Breast epithelium (tissue), 3 donors: ENCODE results near the gene AP2A1.

Experiments used
- POLR2A ChIP-seq: fragments of 450-650 bp; IDR thresholded peaks from one replicate; pipeline ENCODE4 v1.6.1; 2016; ENCODE audit warnings: antibody characterized with exemption, mild to moderate bottlenecking, moderate library complexity
- TF ChIP-seq, protein P1 (sequence below), 3 donors: fragments of 450-650 bp; IDR thresholded peaks; one replicate each; pipeline ENCODE4 v1.5.1; 2016 to 2017; ENCODE audit warnings: antibody characterized with exemption in 3 of 3, mild to moderate bottlenecking in 3 of 3, moderate library complexity in 3 of 3

DNA sequence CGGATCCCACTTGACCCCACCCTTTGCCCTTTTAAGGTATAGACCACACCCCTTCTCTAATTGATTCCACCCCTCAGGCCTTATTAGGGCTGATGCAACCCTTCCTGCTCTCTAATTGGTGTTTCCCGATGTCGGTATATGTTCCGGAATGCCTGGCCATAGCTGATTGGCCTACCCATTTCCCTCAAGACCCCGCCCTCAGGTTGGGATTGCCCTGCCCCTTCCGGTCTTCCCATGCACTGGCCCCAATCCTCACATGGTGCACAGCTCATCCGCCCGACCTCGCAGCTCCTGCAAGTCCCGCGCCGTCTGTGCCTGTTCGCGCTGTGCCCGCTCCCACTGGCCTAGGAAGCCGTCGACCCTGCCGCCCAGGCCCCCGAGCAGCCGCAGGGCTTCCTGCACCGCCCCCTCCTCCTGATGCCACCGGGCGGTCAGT, 21.8 kb upstream of the AP2A1 start:
- TF ChIP-seq, protein P1, sequence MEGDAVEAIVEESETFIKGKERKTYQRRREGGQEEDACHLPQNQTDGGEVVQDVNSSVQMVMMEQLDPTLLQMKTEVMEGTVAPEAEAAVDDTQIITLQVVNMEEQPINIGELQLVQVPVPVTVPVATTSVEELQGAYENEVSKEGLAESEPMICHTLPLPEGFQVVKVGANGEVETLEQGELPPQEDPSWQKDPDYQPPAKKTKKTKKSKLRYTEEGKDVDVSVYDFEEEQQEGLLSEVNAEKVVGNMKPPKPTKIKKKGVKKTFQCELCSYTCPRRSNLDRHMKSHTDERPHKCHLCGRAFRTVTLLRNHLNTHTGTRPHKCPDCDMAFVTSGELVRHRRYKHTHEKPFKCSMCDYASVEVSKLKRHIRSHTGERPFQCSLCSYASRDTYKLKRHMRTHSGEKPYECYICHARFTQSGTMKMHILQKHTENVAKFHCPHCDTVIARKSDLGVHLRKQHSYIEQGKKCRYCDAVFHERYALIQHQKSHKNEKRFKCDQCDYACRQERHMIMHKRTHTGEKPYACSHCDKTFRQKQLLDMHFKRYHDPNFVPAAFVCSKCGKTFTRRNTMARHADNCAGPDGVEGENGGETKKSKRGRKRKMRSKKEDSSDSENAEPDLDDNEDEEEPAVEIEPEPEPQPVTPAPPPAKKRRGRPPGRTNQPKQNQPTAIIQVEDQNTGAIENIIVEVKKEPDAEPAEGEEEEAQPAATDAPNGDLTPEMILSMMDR (IDR thresholded peaks at IDR 0.05) = no peak
- TF ChIP-seq POLR2A = no peak
